H9 (cell line): ENCODE measurements around the gene ARHGAP35. TPM values are rescaled to one million over a fixed set of nuclear protein-coding genes. Genes with fewer than 3 reads are reported as not detected.

ENCODE experiments used
- DNase-seq: peaks from one replicate; pipeline ENCODE4 v3.0.0-alpha.2; 2017
- H2AFZ ChIP-seq: one replicate; pipeline ENCODE4 v1.6.1; 2013; ENCODE audit warnings: mild to moderate bottlenecking, low read length, control low read depth, moderate library complexity
- H2AK5ac ChIP-seq: 2 replicates; pipeline ENCODE4 v1.6.1; 2013; ENCODE audit warnings: low read length, control low read depth, mixed read lengths; ENCODE audit not compliant: insufficient read length
- H2BK120ac ChIP-seq: one replicate; pipeline ENCODE4 v1.6.1; 2013; ENCODE audit warnings: low read depth, mild to moderate bottlenecking, low read length, control low read depth, inconsistent platforms; ENCODE audit not compliant: poor library complexity, severe bottlenecking
- H2BK12ac ChIP-seq: 2 replicates; pipeline ENCODE4 v1.6.1; 2013; ENCODE audit warnings: low read length, control low read depth, mixed read lengths, low read depth; ENCODE audit not compliant: insufficient read length
- H2BK15ac ChIP-seq: 2 replicates; pipeline ENCODE4 v1.6.1; 2013; ENCODE audit warnings: low read depth, low read length, control low read depth
- H2BK20ac ChIP-seq: one replicate; pipeline ENCODE4 v1.6.1; 2013; ENCODE audit warnings: low read depth, mild to moderate bottlenecking, low read length, control low read depth, inconsistent platforms; ENCODE audit not compliant: poor library complexity, severe bottlenecking
- H2BK5ac ChIP-seq: 2 replicates; pipeline ENCODE4 v1.6.1; 2013; ENCODE audit warnings: low read length, control low read depth, mixed read lengths; ENCODE audit not compliant: insufficient read length
- H3K14ac ChIP-seq: 2 replicates; pipeline ENCODE4 v1.6.1; 2013; ENCODE audit warnings: low read length, control low read depth; ENCODE audit not compliant: insufficient read depth
- H3K18ac ChIP-seq: 2 replicates; pipeline ENCODE4 v1.6.1; 2013; ENCODE audit warnings: low read depth, mild to moderate bottlenecking, mixed read lengths, low read length, control low read depth; ENCODE audit not compliant: insufficient read length
- H3K23ac ChIP-seq: 2 replicates; pipeline ENCODE4 v1.6.1; 2013; ENCODE audit warnings: low read length, control low read depth, mixed read lengths, low read depth; ENCODE audit not compliant: insufficient read length
- H3K23me2 ChIP-seq: 2 replicates; pipeline ENCODE4 v1.6.1; 2013; ENCODE audit warnings: low read depth, mild to moderate bottlenecking, mixed read lengths, low read length, control low read depth; ENCODE audit not compliant: insufficient read length, poor library complexity, severe bottlenecking
- H3K27ac ChIP-seq: 2 replicates; pipeline ENCODE4 v1.5.1; 2013; ENCODE audit warnings: low read length, control low read depth, mixed read lengths, low read depth; ENCODE audit not compliant: insufficient read length
- H3K27me3 ChIP-seq: 2 replicates; pipeline ENCODE4 v1.6.1; 2013; ENCODE audit warnings: low read length, control low read depth, inconsistent platforms; ENCODE audit not compliant: insufficient read depth
- H3K4ac ChIP-seq: 2 replicates; pipeline ENCODE4 v1.6.1; 2013; ENCODE audit warnings: low read depth, mild to moderate bottlenecking, control low read depth, inconsistent platforms, low read length, moderate library complexity
- H3K4me1 ChIP-seq: 2 replicates; pipeline ENCODE4 v1.6.1; 2013; ENCODE audit warnings: low read length, control low read depth, inconsistent platforms; ENCODE audit not compliant: insufficient read depth
- H3K4me2 ChIP-seq: 2 replicates; pipeline ENCODE4 v1.6.1; 2013; ENCODE audit warnings: low read length, control low read depth, mixed read lengths; ENCODE audit not compliant: insufficient read length, insufficient read depth
- H3K56ac ChIP-seq: 2 replicates; pipeline ENCODE4 v1.6.1; 2013; ENCODE audit warnings: low read depth, mild to moderate bottlenecking, mixed read lengths, low read length, control low read depth; ENCODE audit not compliant: insufficient read length
- H3K79me1 ChIP-seq: 2 replicates; pipeline ENCODE4 v1.6.1; 2013; ENCODE audit warnings: low read depth, mild to moderate bottlenecking, moderate library complexity, low read length, control low read depth, inconsistent platforms; ENCODE audit not compliant: insufficient read depth, poor library complexity, severe bottlenecking
- H3K79me2 ChIP-seq: 2 replicates; pipeline ENCODE4 v1.6.1; 2013; ENCODE audit warnings: low read length, control low read depth, inconsistent platforms; ENCODE audit not compliant: insufficient read depth
- H3K9ac ChIP-seq: 2 replicates; pipeline ENCODE4 v1.6.1; 2013; ENCODE audit warnings: low read length, control low read depth, mixed read lengths; ENCODE audit not compliant: insufficient read length; ENCODE audit errors: extremely low read depth
- H3K9me3 ChIP-seq: one replicate; pipeline ENCODE4 v1.6.1; 2013; ENCODE audit warnings: low read depth, low read length, inconsistent platforms; ENCODE audit not compliant: control insufficient read depth
- H3T11ph ChIP-seq: one replicate; pipeline ENCODE4 v1.6.1; 2013; ENCODE audit warnings: mild to moderate bottlenecking, low read length, control low read depth, inconsistent platforms
- H4K20me1 ChIP-seq: one replicate; pipeline ENCODE4 v1.6.1; 2013; ENCODE audit not compliant: control insufficient read depth, insufficient read length, insufficient read depth
- H4K5ac ChIP-seq: 2 replicates; pipeline ENCODE4 v1.6.1; 2013; ENCODE audit warnings: low read depth, mild to moderate bottlenecking, mixed read lengths, low read length, control low read depth; ENCODE audit not compliant: insufficient read length
- H4K8ac ChIP-seq: replicated peaks from 2 replicates; pipeline ENCODE4 v1.6.1; 2013; ENCODE audit warnings: low read length, control low read depth, mixed read lengths, low read depth; ENCODE audit not compliant: insufficient read length
- H4K91ac ChIP-seq: 2 replicates; pipeline ENCODE4 v1.6.1; 2013; ENCODE audit warnings: low read depth, mild to moderate bottlenecking, moderate library complexity, mixed read lengths, low read length, control low read depth; ENCODE audit not compliant: insufficient read length
- H3K27ac Mint-ChIP-seq, 3 experiments: 2 replicates in 2 of 3; 3 replicates in 1 of 3; pipeline ENCODE4 v1.8.0; 2020 to 2021; ENCODE audit warnings: mixed read lengths in 3 of 3, mild to moderate bottlenecking in 1 of 3, moderate library complexity in 1 of 3
- H3K27me3 Mint-ChIP-seq: 2 replicates; pipeline ENCODE4 v1.8.0; 2021; ENCODE audit warnings: low read depth, mild to moderate bottlenecking, moderate library complexity, mixed read lengths
- H3K36me3 Mint-ChIP-seq, 3 experiments: 2 replicates in 2 of 3; 3 replicates in 1 of 3; pipeline ENCODE4 v1.8.0; 2020 to 2021; ENCODE audit warnings: low read depth in 3 of 3, mixed read lengths in 3 of 3; ENCODE audit not compliant: insufficient read depth in 1 of 3
- H3K4me1 Mint-ChIP-seq, 2 experiments: 2 replicates each; pipeline ENCODE4 v1.8.0; 2020; ENCODE audit warnings: mixed read lengths in 2 of 2
- H3K4me3 Mint-ChIP-seq, 2 experiments: 2 replicates in 1 of 2; 3 replicates in 1 of 2; pipeline ENCODE4 v1.8.0; 2020 to 2021; ENCODE audit warnings: mild to moderate bottlenecking in 2 of 2, mixed read lengths in 2 of 2, moderate library complexity in 1 of 2
- H3K9me3 Mint-ChIP-seq, 2 experiments: 2 replicates in 1 of 2; 3 replicates in 1 of 2; pipeline ENCODE4 v1.8.0; 2020; ENCODE audit warnings: mild to moderate bottlenecking in 2 of 2, mixed read lengths in 2 of 2, moderate library complexity in 1 of 2
- CTCF ChIP-seq: fragments of 200-600 bp; sonication (generic); conservative IDR thresholded peaks from 3 replicates; pipeline ENCODE4 v1.8.0; 2021; ENCODE audit warnings: antibody characterized with exemption, mild to moderate bottlenecking
- whole genome bisulfite sequencing: extraction: QIAGEN DNeasy Blood & Tissue Kit; methylation state at CpG from one replicate; pipeline ENCODE4 v1.1.7; 2013; ENCODE audit warnings: missing lambda C conversion rate, low lambda C conversion rate, mixed read lengths; ENCODE audit not compliant: insufficient read length; ENCODE audit errors: extremely low coverage; 5-methylcytosine and 5-hydroxymethylcytosine counted together
- total RNA-seq: library from RNA; stranded (reverse); gene quantifications from 2 replicates; pipeline ENCODE4 v1.2.1, GENCODE V29; 2021

The ARHGAP35 gene
- total RNA-seq, 1 experiment from 2014 or later, result 49.8 TPM

- peaks cover 11 to 12% of the 10 kb centered on the region in 2 experiments for H3K4me1 Mint-ChIP-seq
- Histone ChIP-seq H2BK120ac (no peak overlapping the region), H3K4me2 (no peak overlapping the region), H2BK20ac (no peak overlapping the region), H3K9me3 (no peaks in the 10 kb centered on the region), H3K18ac (no peak overlapping the region), H2BK15ac (no peak overlapping the region), H3K4me1 (no peaks in the 10 kb centered on the region), H3K23ac (no peak overlapping the region), H3T11ph (no peak overlapping the region), H4K5ac (no peak overlapping the region), H2BK12ac (no peak overlapping the region), H2BK5ac (no peak overlapping the region), H3K9ac (no peak overlapping the region), H4K20me1 (no peaks in the 10 kb centered on the region), H2AK5ac (no peak overlapping the region), H2AFZ (no peak overlapping the region), H3K27me3 (no peaks in the 10 kb centered on the region), H4K8ac (no peak overlapping the region), H3K14ac (no peak overlapping the region), H3K56ac (no peak overlapping the region), H3K27ac (no peak overlapping the region), H3K79me2 (no peaks in the 10 kb centered on the region; the same call in 1 of the 2 replicates), H3K23me2 (peaks cover 4% of the 10 kb centered on the region), H3K4ac (no peak overlapping the region), H4K91ac (no peak overlapping the region), H3K79me1 (no peaks in the 10 kb centered on the region)
- H3K27me3 Mint-ChIP-seq, result no peaks in the 10 kb centered on the region; the same call in 1 of the 2 replicates
- DNase-seq, result no peak
- peaks cover 11 to 39% (median 39%) of the 10 kb centered on the region in 3 experiments; a peak in 6 of 7 replicates for H3K36me3 Mint-ChIP-seq
- H3K9me3 Mint-ChIP-seq, result no peaks in the 10 kb centered on the region; a peak in 1 of 5 replicates
- H3K27ac Mint-ChIP-seq, result peak overlapping the region in 1 of 3 experiments; percentile 91; a peak in 2 of 7 replicates
- TF ChIP-seq CTCF, result no peak
- no CpG with 5 or more reads among the region's 19 CpGs for WGBS
- H3K4me3 Mint-ChIP-seq, result no peak overlapping the region
Measured at GRCh38 chr19:46845959-46846459, 14.8 kb upstream of the ARHGAP35 start.
